HepG2 (cell line): Measurements from ENCODE around the gene OR6S1. TPM values are rescaled to one million over a fixed set of nuclear protein-coding genes. Genes with fewer than 3 reads are reported as not detected.
A peak's percentile ranks its signal among the peaks of the same experiment; 100 is the strongest.

Source experiments
- AGO1 ChIP-seq: fragments of 200-400 bp; formaldehyde crosslinking; IDR thresholded peaks from 2 replicates; pipeline ENCODE4 v1.6.1; 2017; ENCODE audit warnings: mild to moderate bottlenecking, low read depth, low read length, moderate library complexity; ENCODE audit not compliant: poor library complexity, severe bottlenecking
- BATF2 ChIP-seq: sonication (generic); formaldehyde crosslinking; IDR thresholded peaks from 2 replicates; pipeline ENCODE4 v1.8.0; 2022; ENCODE audit warnings: mild to moderate bottlenecking, missing genetic modification reagents, moderate library complexity
- CEBPG ChIP-seq: IDR thresholded peaks from 2 replicates; pipeline ENCODE4 v1.6.1; 2016
- ELK4 ChIP-seq: sonication (generic); formaldehyde crosslinking; IDR thresholded peaks from 2 replicates; pipeline ENCODE4 v1.9.0; 2021; ENCODE audit warnings: missing genetic modification reagents, borderline replicate concordance
- FOXP1 ChIP-seq, 2 experiments: fragments of 450-650 bp in 1 of 2; IDR thresholded peaks; 2 replicates each; pipeline ENCODE4 v1.6.1; 2017 to 2018; ENCODE audit warnings: antibody characterized with exemption in 1 of 2
- GLMP ChIP-seq: sonication (generic); formaldehyde crosslinking; IDR thresholded peaks from 2 replicates; pipeline ENCODE4 v1.9.0; 2021; ENCODE audit warnings: missing genetic modification reagents, mild to moderate bottlenecking, borderline replicate concordance
- GTF3A ChIP-seq: sonication (generic); formaldehyde crosslinking; conservative IDR thresholded peaks from 2 replicates; pipeline ENCODE4 v1.4.0; 2020; ENCODE audit warnings: mild to moderate bottlenecking, missing genetic modification reagents
- NFE2 ChIP-seq: sonication (generic); formaldehyde crosslinking; IDR thresholded peaks from 2 replicates; pipeline ENCODE4 v1.4.0; 2020; ENCODE audit warnings: missing genetic modification reagents
- NONO ChIP-seq, 2 experiments: fragments of 450-650 bp in 1 of 2; sonication (generic) in 1 of 2; formaldehyde crosslinking in 1 of 2; IDR thresholded peaks in 1 of 2; conservative IDR thresholded peaks in 1 of 2; 2 replicates each; pipeline versions ENCODE4 v1.6.1 to v1.8.0; 2017 to 2022; ENCODE audit warnings: mild to moderate bottlenecking in 1 of 2, missing genetic modification reagents in 1 of 2, moderate library complexity in 1 of 2
- PRPF4 ChIP-seq: fragments of 200-400 bp; formaldehyde crosslinking; IDR thresholded peaks from 2 replicates; pipeline ENCODE4 v1.6.1; 2016; ENCODE audit warnings: low read length, low read depth; ENCODE audit not compliant: poor library complexity, severe bottlenecking
- PTBP1 ChIP-seq: fragments of 200-400 bp; formaldehyde crosslinking; IDR thresholded peaks from 2 replicates; pipeline ENCODE4 v1.6.1; 2018; ENCODE audit warnings: low read length, low read depth; ENCODE audit not compliant: poor library complexity, severe bottlenecking
- RBM22 ChIP-seq: fragments of 200-400 bp; formaldehyde crosslinking; optimal IDR thresholded peaks from 2 replicates; pipeline ENCODE3; 2017; ENCODE audit warnings: mild to moderate bottlenecking, low read length, moderate library complexity
- RFX5 ChIP-seq: IDR thresholded peaks from 2 replicates; pipeline ENCODE4 v1.6.1; 2011; ENCODE audit warnings: low read depth, low read length, improper control_type of control experiment
- SMAD1 ChIP-seq: sonication (generic); formaldehyde crosslinking; IDR thresholded peaks from 2 replicates; pipeline ENCODE4 v1.4.0; 2020; ENCODE audit warnings: missing genetic modification reagents, low read depth, mild to moderate bottlenecking, borderline replicate concordance
- SRF ChIP-seq: IDR thresholded peaks from 2 replicates; pipeline ENCODE4 v1.6.1; 2011; ENCODE audit warnings: mild to moderate bottlenecking, low read depth, low read length, moderate library complexity
- SRSF1 ChIP-seq: fragments of 200-400 bp; formaldehyde crosslinking; optimal IDR thresholded peaks from 2 replicates; pipeline ENCODE3; 2017; ENCODE audit warnings: mild to moderate bottlenecking, low read depth, low read length, moderate library complexity
- TFAP4 ChIP-seq: sonication (generic); IDR thresholded peaks from 2 replicates; pipeline ENCODE4 v1.6.1; 2016; ENCODE audit warnings: low read depth, borderline replicate concordance
- TRIM24 ChIP-seq: sonication (generic); formaldehyde crosslinking; IDR thresholded peaks from 2 replicates; pipeline ENCODE4 v1.8.0; 2022; ENCODE audit warnings: mild to moderate bottlenecking, missing genetic modification reagents
- YEATS4 ChIP-seq: sonication (generic); formaldehyde crosslinking; IDR thresholded peaks from 2 replicates; pipeline ENCODE4 v1.4.0; 2020; ENCODE audit warnings: missing genetic modification reagents, borderline replicate concordance
- ZNF205 ChIP-seq: IDR thresholded peaks from 2 replicates; pipeline ENCODE4 v1.6.1; 2018; ENCODE audit warnings: missing biosample characterization, missing genetic modification reagents
- ZNF441 ChIP-seq: sonication (generic); formaldehyde crosslinking; IDR thresholded peaks from 2 replicates; pipeline ENCODE4 v1.7.0; 2021; ENCODE audit warnings: missing genetic modification reagents, borderline replicate concordance
- ZNF770 ChIP-seq: sonication (generic); formaldehyde crosslinking; IDR thresholded peaks from 2 replicates; pipeline ENCODE4 v1.5.0; 2020; ENCODE audit warnings: mild to moderate bottlenecking, missing genetic modification reagents
- ZSCAN21 ChIP-seq: sonication (generic); formaldehyde crosslinking; IDR thresholded peaks from 2 replicates; pipeline ENCODE4 v1.8.0; 2022; ENCODE audit warnings: mild to moderate bottlenecking, missing genetic modification reagents, moderate library complexity, borderline replicate concordance
- polyA plus RNA-seq, 8 experiments: library from polyadenylated mRNA; depleted of rRNA in 3 of 8; stranded (reverse) in 7 of 8; unstranded in 1 of 8; fragments of >200 nt; fragmentation: Illumina TruSeq in 4 of 8; extraction: Trizol in 4 of 8; gene quantifications; 2 replicates each; pipeline versions ENCODE4 v1.2.1 to v1.2.3, GENCODE V29; 2011 to 2016; ENCODE audit warnings: low read depth in 4 of 8, missing spikeins in 1 of 8, mixed read lengths in 1 of 8; ENCODE audit not compliant: insufficient read depth in 1 of 8
- total RNA-seq, 5 experiments: library from RNA; depleted of rRNA; stranded (reverse); fragments of >200 nt; fragmentation: Illumina TruSeq; extraction: Trizol; gene quantifications; 2 replicates each; pipeline ENCODE4 v1.2.3, GENCODE V29; 2016; ENCODE audit warnings: low read depth in 1 of 5

Gene OR6S1
- total and polyA plus RNA-seq, 2 of the 13 experiments (the other 11 are each of a cell fraction or from before 2014, with no cell fraction given): 0.09 TPM; not detected in 1

- TF ChIP-seq FOXP1 (IDR thresholded peaks at IDR 0.05): no peak
- peak; percentile 50 for TF ChIP-seq FOXP1 (CRISPR knock-in tag; IDR thresholded peaks at IDR 0.05)
- peak; percentile 46 for TF ChIP-seq CEBPG
- TF ChIP-seq NFE2 (CRISPR knock-in tag): no peak
- no peak for TF ChIP-seq RFX5
- peak; percentile 90 for TF ChIP-seq PRPF4
- TF ChIP-seq AGO1: peak; percentile 53
- TF ChIP-seq TRIM24 (CRISPR knock-in tag): no peak
- no peak for TF ChIP-seq ELK4
- peak; percentile 79 for TF ChIP-seq PTBP1
- TF ChIP-seq SRF: no peak
- no peak; the same call in 1 of the 2 replicates for TF ChIP-seq GLMP
- no peak for TF ChIP-seq SRSF1
- peak; percentile 20; the same call in 1 of the 2 replicates for TF ChIP-seq TFAP4
- TF ChIP-seq ZSCAN21 (CRISPR knock-in tag): peak; percentile 30; the same call in 1 of the 2 replicates
- no peak for TF ChIP-seq BATF2 (CRISPR knock-in tag)
- peak; percentile 99 for TF ChIP-seq RBM22
- no peak; the same call in 1 of the 2 replicates for TF ChIP-seq GTF3A
- peak; percentile 90 for TF ChIP-seq YEATS4
- no peak for TF ChIP-seq SMAD1 (CRISPR knock-in tag)
- peak; percentile 47; the same call in 1 of the 2 replicates for TF ChIP-seq ZNF441
- peak; percentile 37; the same call in 1 of the 2 replicates for TF ChIP-seq ZNF770 (CRISPR knock-in tag)
- TF ChIP-seq NONO (IDR thresholded peaks at IDR 0.05): no peak
- peak; percentile 59 for TF ChIP-seq NONO (CRISPR knock-in tag; conservative IDR thresholded peaks at IDR 0.05)
- TF ChIP-seq ZNF205 (CRISPR knock-in tag): no peak
Observed at GRCh38 chr14:20683891-20684661, 42.6 kb upstream of the OR6S1 start, which contains the start of gene RNASE4 (continued).
